HepG2 (cell line): ENCODE measurements around the gene RBM5. TPM values are rescaled to one million over a fixed set of nuclear protein-coding genes. Genes with fewer than 3 reads are reported as not detected.
A peak's percentile ranks its signal among the peaks of the same experiment; 100 is the strongest.

ENCODE experiments used
- ATAC-seq: fragments of 200-7000 bp; cut with Tn5 transposase; 3 replicates; pipeline ENCODE4 v1.9.1; 2020; ENCODE audit warnings: mild to moderate bottlenecking, moderate library complexity
- BruUV-seq: library from RNA; stranded (reverse); fragments of 400-500 nt; replicated peaks from 2 replicates; lab custom pipeline; 2021; lab: Mats Ljungman, UMichigan
- CTCF ChIA-PET: fragments of 300-600 bp; formaldehyde crosslinking; extraction: SDS; loops from one replicate; lab custom pipeline; 2021; ENCODE audit warnings: low total read pairs, inconsistent platforms, low intra/inter-chr PET ratio; lab: Yijun Ruan, JAX
- POLR2A ChIA-PET: fragments of 350-600 bp; sonication (Branson Sonifier 250); formaldehyde crosslinking; loops from one replicate; lab custom pipeline; 2020; ENCODE audit warnings: antibody characterized with exemption, inconsistent platforms; lab: Yijun Ruan, JAX
- DNase-seq: peaks from one replicate; pipeline ENCODE4 v3.0.0-alpha.2; 2015; ENCODE audit warnings: low spot score
- FAIRE-seq: peaks from 3 replicates; lab custom pipeline; 2011; peaks lifted over from hg19 to GRCh38; lab: Jason Lieb, UNC
- H2AFZ ChIP-seq: one replicate; pipeline ENCODE4 v1.6.1; 2011; ENCODE audit warnings: low read length, inconsistent platforms
- H3K27ac ChIP-seq: fragments of 300-600 bp; 3 replicates; pipeline ENCODE4 v1.8.0; 2011; ENCODE audit warnings: mixed run types, mild to moderate bottlenecking, mixed read lengths, low read length, inconsistent platforms; ENCODE audit not compliant: insufficient read depth; ENCODE audit errors: extremely low read length
- H3K27me3 ChIP-seq, 2 experiments: fragments of 200-600 bp in 1 of 2; 2 replicates in 1 of 2; 3 replicates in 1 of 2; pipeline versions ENCODE4 v1.6.0 to v1.8.0; 2011; ENCODE audit warnings: low read length in 2 of 2, mild to moderate bottlenecking in 2 of 2, moderate library complexity in 2 of 2, inconsistent platforms in 1 of 2; ENCODE audit not compliant: insufficient read depth in 2 of 2, control insufficient read depth in 1 of 2
- H3K36me3 ChIP-seq, 2 experiments: fragments of 200-600 bp in 1 of 2; replicated peaks in 1 of 2; 2 replicates in 1 of 2; 3 replicates in 1 of 2; pipeline versions ENCODE4 v1.5.1 to v1.8.0; 2011; ENCODE audit warnings: low read length in 2 of 2, inconsistent platforms in 1 of 2; ENCODE audit not compliant: insufficient read depth in 2 of 2, control insufficient read depth in 1 of 2
- H3K4me1 ChIP-seq: 2 replicates; pipeline ENCODE4 v1.5.1; 2012; ENCODE audit warnings: low read length, inconsistent platforms; ENCODE audit not compliant: insufficient read depth
- H3K4me2 ChIP-seq: 2 replicates; pipeline ENCODE4 v1.6.0; 2011; ENCODE audit warnings: low read depth, low read length, inconsistent platforms
- H3K4me3 ChIP-seq, 3 experiments: fragments of 200-600 bp in 1 of 3; sonication (generic), shearing (Covaris generic) in 1 of 3; replicated peaks in 1 of 3; 2 replicates each; pipeline ENCODE4 v1.5.1; 2011 to 2016; ENCODE audit warnings: low read length in 3 of 3, inconsistent platforms in 2 of 3, low read depth in 2 of 3, mild to moderate bottlenecking in 2 of 3, control low read depth in 1 of 3, mixed read lengths in 1 of 3; ENCODE audit not compliant: insufficient read depth in 1 of 3
- H3K79me2 ChIP-seq: one replicate; pipeline ENCODE4 v1.6.1; 2011; ENCODE audit warnings: low read length, inconsistent platforms; ENCODE audit not compliant: insufficient read depth
- H3K9ac ChIP-seq: 2 replicates; pipeline ENCODE4 v1.6.0; 2011; ENCODE audit warnings: mild to moderate bottlenecking, low read depth, low read length, inconsistent platforms; ENCODE audit not compliant: insufficient read depth
- H3K9me3 ChIP-seq: 2 replicates; pipeline ENCODE4 v1.5.1; 2012; ENCODE audit warnings: mild to moderate bottlenecking, low read length
- H4K20me1 ChIP-seq: 2 replicates; pipeline ENCODE4 v1.6.0; 2011; ENCODE audit warnings: inconsistent platforms, mild to moderate bottlenecking, low read length, moderate library complexity; ENCODE audit not compliant: insufficient read depth
- ARNT2 ChIP-seq: sonication (generic); formaldehyde crosslinking; IDR thresholded peaks from 2 replicates; pipeline ENCODE4 v1.8.0; 2022; ENCODE audit warnings: mild to moderate bottlenecking, low read depth, missing genetic modification reagents, moderate library complexity
- ETV6 ChIP-seq: sonication (generic); formaldehyde crosslinking; conservative IDR thresholded peaks from 2 replicates; pipeline ENCODE4 v1.4.0; 2020; ENCODE audit warnings: missing genetic modification reagents
- GABPB1 ChIP-seq: IDR thresholded peaks from 2 replicates; pipeline ENCODE4 v1.6.1; 2016; ENCODE audit warnings: mild to moderate bottlenecking, missing genetic modification reagents, moderate library complexity, missing compliant biosample characterization
- GPBP1L1 ChIP-seq: sonication (generic); formaldehyde crosslinking; IDR thresholded peaks from 2 replicates; pipeline ENCODE4 v1.5.0; 2020; ENCODE audit warnings: mild to moderate bottlenecking, missing genetic modification reagents
- MIXL1 ChIP-seq: IDR thresholded peaks from 2 replicates; pipeline ENCODE4 v1.6.1; 2016
- ZNF331 ChIP-seq: sonication (generic); formaldehyde crosslinking; IDR thresholded peaks from 2 replicates; pipeline ENCODE4 v1.4.0; 2020; ENCODE audit warnings: missing genetic modification reagents
- ZSCAN25 ChIP-seq: sonication (generic); formaldehyde crosslinking; IDR thresholded peaks from 2 replicates; pipeline ENCODE4 v1.8.0; 2022; ENCODE audit warnings: mild to moderate bottlenecking, missing genetic modification reagents
- ZSCAN29 ChIP-seq: sonication (generic); formaldehyde crosslinking; conservative IDR thresholded peaks from 2 replicates; pipeline ENCODE4 v1.4.0; 2020; ENCODE audit warnings: mild to moderate bottlenecking, missing genetic modification reagents
- WGBS: methylation state at CpG from one replicate; pipeline ENCODE4 v1.1.6; 2017; ENCODE audit warnings: low lambda C conversion rate; 5-methylcytosine and 5-hydroxymethylcytosine counted together
- in situ Hi-C: cut with HindIII; loops from 2 replicates; pipeline ENCODE4 v1.10.0; 2017; ENCODE audit warnings: low pct_unique_long_range_greater_than_20kb; ENCODE audit not compliant: extremely low pct_ligation_motif_present
- intact Hi-C: fragments of 100-400 bp; cut with micrococcal nuclease; formaldehyde crosslinking; loops from one replicate; pipeline ENCODE4 v1.10.0; 2022; ENCODE audit not compliant: unreplicated experiment
- polyA plus RNA-seq, 8 experiments: library from polyadenylated mRNA; depleted of rRNA in 3 of 8; stranded (reverse) in 7 of 8; unstranded in 1 of 8; fragments of >200 nt; fragmentation: Illumina TruSeq in 4 of 8; extraction: Trizol in 4 of 8; gene quantifications; 2 replicates each; pipeline versions ENCODE4 v1.2.1 to v1.2.3, GENCODE V29; 2011 to 2016; ENCODE audit warnings: low read depth in 4 of 8, missing spikeins in 1 of 8, mixed read lengths in 1 of 8; ENCODE audit not compliant: insufficient read depth in 1 of 8
- total RNA-seq, 5 experiments: library from RNA; depleted of rRNA; stranded (reverse); fragments of >200 nt; fragmentation: Illumina TruSeq; extraction: Trizol; gene quantifications; 2 replicates each; pipeline ENCODE4 v1.2.3, GENCODE V29; 2016; ENCODE audit warnings: low read depth in 1 of 5
- TF ChIP-seq, protein P1 (sequence below): sonication (generic); formaldehyde crosslinking; IDR thresholded peaks from 2 replicates; pipeline ENCODE4 v1.5.0; 2020; ENCODE audit warnings: missing genetic modification reagents, mild to moderate bottlenecking, borderline replicate concordance
- TF ChIP-seq, protein P2 (sequence below), 2 experiments: IDR thresholded peaks; 2 replicates each; pipeline ENCODE4 v1.6.1; 2011 to 2012; ENCODE audit warnings: low read length in 2 of 2, borderline replicate concordance in 1 of 2, low read depth in 1 of 2, mild to moderate bottlenecking in 1 of 2, moderate library complexity in 1 of 2

Gene RBM5
- total and polyA plus RNA-seq, 2 of the 13 experiments (the other 11 are each of a cell fraction or from before 2014, with no cell fraction given) = 106 to 204 TPM

GRCh38 chr3:50128001-50128400 lies 39.3 kb downstream of the RBM5 start:
- 0% methylated on average over 3 of the region's 4 CpGs for WGBS
- BruUV-seq = no TSS peak
- no peaks in the 10 kb centered on the region for H3K36me3 ChIP-seq
- ATAC-seq (no peak), FAIRE-seq (no peak), DNase-seq (no peak)
- H3K9ac ChIP-seq = no peak overlapping the region
- H3K4me2 ChIP-seq = no peak overlapping the region
- H4K20me1 ChIP-seq = no peaks in the 10 kb centered on the region
- no peaks in the 10 kb centered on the region for H3K9me3 ChIP-seq
- H3K79me2 ChIP-seq = no peaks in the 10 kb centered on the region
- H3K27ac ChIP-seq = no peak overlapping the region
- ChIA-PET CTCF (no interaction called here), POLR2A (interaction anchor here (1.3 kb wide), 1 partner anchor 10 kb away, joined by 3 read pairs; no protein-coding TSS in a partner anchor)
- in situ Hi-C loops (no loop called here), intact Hi-C loops (no loop called here)
- TF ChIP-seq GABPB1 (CRISPR knock-in tag) (no peak), ARNT2 (CRISPR knock-in tag) (no peak), ZSCAN25 (CRISPR knock-in tag) (no peak), MIXL1 (no peak), ZSCAN29 (CRISPR knock-in tag) (no peak), ETV6 (CRISPR knock-in tag) (no peak), ZNF331 (no peak)
- H3K27me3 ChIP-seq = peaks cover 1 to 11% of the 10 kb centered on the region in 2 experiments; a peak in 3 of 5 replicates
- H3K4me3 ChIP-seq = no peak overlapping the region
- peaks cover 27% of the 10 kb centered on the region for H3K4me1 ChIP-seq
- no peak overlapping the region for H2AFZ ChIP-seq

DNA sequence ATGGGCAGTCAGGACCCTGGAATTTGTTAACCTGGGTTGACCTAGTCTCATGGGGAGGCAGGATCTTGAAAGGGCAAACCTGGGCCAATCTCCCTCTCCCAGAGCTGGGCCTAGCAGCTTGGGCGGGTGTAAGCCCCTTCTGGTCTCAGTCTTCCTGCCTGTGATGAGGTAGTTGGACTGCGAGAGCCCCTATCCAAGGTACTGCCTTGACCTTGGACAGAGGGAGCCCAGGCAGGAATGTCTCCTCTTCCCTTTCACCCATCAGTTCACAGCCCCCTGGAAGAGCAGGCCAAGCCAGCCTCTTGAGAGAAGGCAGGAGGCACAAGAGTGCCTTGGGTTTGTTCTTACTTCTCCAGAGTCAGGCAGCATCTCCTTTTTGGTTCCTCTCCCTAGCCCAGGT lies 41.7 kb downstream of the RBM5 start:
- intact Hi-C loops = no loop called here
- FAIRE-seq (no peak), DNase-seq (no peak), ATAC-seq (no peak)
- H3K79me2 ChIP-seq = no peaks in the 10 kb centered on the region
- BruUV-seq = no TSS peak
- H4K20me1 ChIP-seq = no peaks in the 10 kb centered on the region
- no peaks in the 10 kb centered on the region for H3K9me3 ChIP-seq
- TF ChIP-seq, protein P1, sequence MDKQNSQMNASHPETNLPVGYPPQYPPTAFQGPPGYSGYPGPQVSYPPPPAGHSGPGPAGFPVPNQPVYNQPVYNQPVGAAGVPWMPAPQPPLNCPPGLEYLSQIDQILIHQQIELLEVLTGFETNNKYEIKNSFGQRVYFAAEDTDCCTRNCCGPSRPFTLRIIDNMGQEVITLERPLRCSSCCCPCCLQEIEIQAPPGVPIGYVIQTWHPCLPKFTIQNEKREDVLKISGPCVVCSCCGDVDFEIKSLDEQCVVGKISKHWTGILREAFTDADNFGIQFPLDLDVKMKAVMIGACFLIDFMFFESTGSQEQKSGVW (CRISPR knock-in tag) = no peak
- no peak for TF ChIP-seq GPBP1L1
- TF ChIP-seq, protein P2, sequence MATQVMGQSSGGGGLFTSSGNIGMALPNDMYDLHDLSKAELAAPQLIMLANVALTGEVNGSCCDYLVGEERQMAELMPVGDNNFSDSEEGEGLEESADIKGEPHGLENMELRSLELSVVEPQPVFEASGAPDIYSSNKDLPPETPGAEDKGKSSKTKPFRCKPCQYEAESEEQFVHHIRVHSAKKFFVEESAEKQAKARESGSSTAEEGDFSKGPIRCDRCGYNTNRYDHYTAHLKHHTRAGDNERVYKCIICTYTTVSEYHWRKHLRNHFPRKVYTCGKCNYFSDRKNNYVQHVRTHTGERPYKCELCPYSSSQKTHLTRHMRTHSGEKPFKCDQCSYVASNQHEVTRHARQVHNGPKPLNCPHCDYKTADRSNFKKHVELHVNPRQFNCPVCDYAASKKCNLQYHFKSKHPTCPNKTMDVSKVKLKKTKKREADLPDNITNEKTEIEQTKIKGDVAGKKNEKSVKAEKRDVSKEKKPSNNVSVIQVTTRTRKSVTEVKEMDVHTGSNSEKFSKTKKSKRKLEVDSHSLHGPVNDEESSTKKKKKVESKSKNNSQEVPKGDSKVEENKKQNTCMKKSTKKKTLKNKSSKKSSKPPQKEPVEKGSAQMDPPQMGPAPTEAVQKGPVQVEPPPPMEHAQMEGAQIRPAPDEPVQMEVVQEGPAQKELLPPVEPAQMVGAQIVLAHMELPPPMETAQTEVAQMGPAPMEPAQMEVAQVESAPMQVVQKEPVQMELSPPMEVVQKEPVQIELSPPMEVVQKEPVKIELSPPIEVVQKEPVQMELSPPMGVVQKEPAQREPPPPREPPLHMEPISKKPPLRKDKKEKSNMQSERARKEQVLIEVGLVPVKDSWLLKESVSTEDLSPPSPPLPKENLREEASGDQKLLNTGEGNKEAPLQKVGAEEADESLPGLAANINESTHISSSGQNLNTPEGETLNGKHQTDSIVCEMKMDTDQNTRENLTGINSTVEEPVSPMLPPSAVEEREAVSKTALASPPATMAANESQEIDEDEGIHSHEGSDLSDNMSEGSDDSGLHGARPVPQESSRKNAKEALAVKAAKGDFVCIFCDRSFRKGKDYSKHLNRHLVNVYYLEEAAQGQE (IDR thresholded peaks at IDR 0.05; ENCODE audit: borderline replicate concordance in 1 of 2, low read depth in 1 of 2, low read length in 2 of 2) = peak; percentile 4 to 48; a peak in 3 of 4 replicates
- no peak overlapping the region for H3K27ac ChIP-seq
- no peak overlapping the region for H3K9ac ChIP-seq
- no CpG with 5 or more reads among the region's 2 CpGs for WGBS
- H3K4me1 ChIP-seq = peaks cover 27% of the 10 kb centered on the region
- in situ Hi-C loops = no loop called here
- H3K4me3 ChIP-seq = no peak overlapping the region
- no peaks in the 10 kb centered on the region for H3K36me3 ChIP-seq
- no peak overlapping the region for H2AFZ ChIP-seq
- CTCF ChIA-PET = no interaction called here
- H3K27me3 ChIP-seq = peaks cover 9 to 21% of the 10 kb centered on the region in 2 experiments; a peak in 4 of 5 replicates
- no peak overlapping the region for H3K4me2 ChIP-seq
- POLR2A ChIA-PET = interaction anchor here (1.4 kb wide), 1 partner anchor 37 kb away, joined by 3 read pairs; no protein-coding TSS in a partner anchor
